Measurements from ENCODE around the gene SLX1A.

Gene SLX1A

GRCh38 chr16:30152517-30152916, 41.2 kb upstream of the SLX1A start:
- Histone ChIP-seq H3K4me2 (ENCODE audit: low read length) (no peak overlapping the region), H3K9me3 (ENCODE audit: control insufficient read depth, insufficient read depth, low read length) (peaks cover 19% of the 10 kb centered on the region; the same call in 1 of the 2 replicates), H3K79me2 (ENCODE audit: control insufficient read depth, low read length) (no peaks in the 10 kb centered on the region), H3K36me3 (ENCODE audit: control insufficient read depth, low read length) (no peaks in the 10 kb centered on the region), H3F3A (ENCODE audit: control insufficient read depth, insufficient read depth) (0 out of 2 replicates have a peak, but pooled peaks cover 2% of the 10 kb centered on the region), H3K4me3 (ENCODE audit: low read length) (no peak overlapping the region), H4K20me1 (ENCODE audit: control insufficient read depth, insufficient read depth, low read depth, low read length) (no peaks in the 10 kb centered on the region), H3K27me3 (ENCODE audit: control insufficient read depth, low read length) (no peaks in the 10 kb centered on the region), H3K9me2 (replicated peaks; ENCODE audit: control insufficient read depth, low read length) (no peaks in the 10 kb centered on the region), H3K27ac (ENCODE audit: low read depth, low read length) (no peak overlapping the region), H3K4me1 (ENCODE audit: control insufficient read depth, low read length) (peaks cover 9% of the 10 kb centered on the region)
- TF ChIP-seq CTCF (IDR thresholded peaks at IDR 0.05; ENCODE audit: low read depth, low read length, poor library complexity, severe bottlenecking): no peak
- no peak for TF ChIP-seq EZH2phosphoT487 (IDR thresholded peaks at IDR 0.05; ENCODE audit: borderline replicate concordance, low read length)

- TF ChIP-seq EZH2phosphoT487 (IDR thresholded peaks at IDR 0.05; ENCODE audit: borderline replicate concordance, low read length) (no peak), CTCF (IDR thresholded peaks at IDR 0.05; ENCODE audit: low read depth, low read length, poor library complexity, severe bottlenecking) (no peak)
- no peaks in the 10 kb centered on the region for H4K20me1 ChIP-seq (ENCODE audit: control insufficient read depth, insufficient read depth, low read depth, low read length)
- H3K9me2 ChIP-seq (replicated peaks; ENCODE audit: control insufficient read depth, low read length): no peaks in the 10 kb centered on the region
- no peak overlapping the region for H3K4me3 ChIP-seq (ENCODE audit: low read length)
- peaks cover 16% of the 10 kb centered on the region for H3K4me1 ChIP-seq (ENCODE audit: control insufficient read depth, low read length)
- 0 out of 2 replicates have a peak, but pooled peaks cover 2% of the 10 kb centered on the region for H3F3A ChIP-seq (ENCODE audit: control insufficient read depth, insufficient read depth)
- no peaks in the 10 kb centered on the region for H3K27me3 ChIP-seq (ENCODE audit: control insufficient read depth, low read length)
- no peaks in the 10 kb centered on the region for H3K36me3 ChIP-seq (ENCODE audit: control insufficient read depth, low read length)
- peaks cover 5% of the 10 kb centered on the region; the same call in 1 of the 2 replicates for H3K9me3 ChIP-seq (ENCODE audit: control insufficient read depth, insufficient read depth, low read length)
- no peaks in the 10 kb centered on the region for H3K79me2 ChIP-seq (ENCODE audit: control insufficient read depth, low read length)
- H3K4me2 ChIP-seq (ENCODE audit: low read length): no peak overlapping the region
- no peak overlapping the region for H3K27ac ChIP-seq (ENCODE audit: low read depth, low read length)
These were observed 38.5 kb upstream of the SLX1A start for GRCh38 chr16:30155188-30155587.

- no peaks in the 10 kb centered on the region for H3K9me3 ChIP-seq (ENCODE audit: control insufficient read depth, insufficient read depth, low read length)
- H3K9me2 ChIP-seq (replicated peaks; ENCODE audit: control insufficient read depth, low read length): no peaks in the 10 kb centered on the region
- H3K36me3 ChIP-seq (ENCODE audit: control insufficient read depth, low read length): no peaks in the 10 kb centered on the region
- no peaks in the 10 kb centered on the region for H4K20me1 ChIP-seq (ENCODE audit: control insufficient read depth, insufficient read depth, low read depth, low read length)
- H3K4me2 ChIP-seq (ENCODE audit: low read length): no peak overlapping the region
- H3K4me1 ChIP-seq (ENCODE audit: control insufficient read depth, low read length): peaks cover 8% of the 10 kb centered on the region
- H3K27me3 ChIP-seq (ENCODE audit: control insufficient read depth, low read length): no peaks in the 10 kb centered on the region
- H3K4me3 ChIP-seq (ENCODE audit: low read length): no peak overlapping the region
- no peaks in the 10 kb centered on the region for H3K79me2 ChIP-seq (ENCODE audit: control insufficient read depth, low read length)
- TF ChIP-seq CTCF (IDR thresholded peaks at IDR 0.05; ENCODE audit: low read depth, low read length, poor library complexity, severe bottlenecking): no peak
- TF ChIP-seq EZH2phosphoT487 (IDR thresholded peaks at IDR 0.05; ENCODE audit: borderline replicate concordance, low read length): no peak
- H3K27ac ChIP-seq (ENCODE audit: low read depth, low read length): no peak overlapping the region
- 0 out of 2 replicates have a peak, but pooled peaks cover 2% of the 10 kb centered on the region for H3F3A ChIP-seq (ENCODE audit: control insufficient read depth, insufficient read depth)
These were observed 36.5 kb upstream of the SLX1A start for GRCh38 chr16:30157214-30157613.
